GM18499 (cell line): Measurements from ENCODE around the gene ARF1.

ENCODE experiments used
- ATAC-seq: cut with Tn5 transposase; IDR thresholded peaks from one replicate; pipeline ENCODE4 v1.9.1; 2021; ENCODE audit warnings: moderate number of reproducible peaks; ENCODE audit not compliant: insufficient read depth, unreplicated experiment

ARF1 gene

GRCh38 chr1:228084325-228084724, 1.8 kb downstream of the ARF1 start:
- no peak for ATAC-seq

GRCh38 chr1:228084797-228085196, 2.3 kb downstream of the ARF1 start:
- no peak for ATAC-seq

GRCh38 chr1:228085287-228085951, 2.9 kb downstream of the ARF1 start:
- no peak for ATAC-seq

GRCh38 chr1:228087771-228088251, 5.3 kb downstream of the ARF1 start:
- ATAC-seq: no peak

GRCh38 chr1:228088586-228089498, 6.3 kb downstream of the ARF1 start:
- ATAC-seq: no peak

GRCh38 chr1:228089519-228090380, 7.2 kb downstream of the ARF1 start:
- no peak for ATAC-seq

- ATAC-seq: no peak
Measured at GRCh38 chr1:228090613-228091081, 8.1 kb downstream of the ARF1 start.

- no peak for ATAC-seq
Measured at GRCh38 chr1:228091084-228091483, 8.6 kb downstream of the ARF1 start.

- no peak for ATAC-seq
Measured at GRCh38 chr1:228092342-228093049, 10.0 kb downstream of the ARF1 start.

- no peak for ATAC-seq
Measured at GRCh38 chr1:228093050-228093906, 10.8 kb downstream of the ARF1 start.

GRCh38 chr1:228094432-228095016, 12.0 kb downstream of the ARF1 start:
- no peak for ATAC-seq

- ATAC-seq: no peak
Measured at GRCh38 chr1:228095161-228095560, 12.7 kb downstream of the ARF1 start.

GRCh38 chr1:228095938-228096337, 13.4 kb downstream of the ARF1 start:
- ATAC-seq: no peak

- no peak for ATAC-seq
Measured at GRCh38 chr1:228096416-228097332, 14.2 kb downstream of the ARF1 start.

- no peak for ATAC-seq
Measured at GRCh38 chr1:228097333-228098081, 15.0 kb downstream of the ARF1 start.

- no peak for ATAC-seq
Measured at GRCh38 chr1:228098323-228098931, 15.9 kb downstream of the ARF1 start.
